Breast epithelium (tissue), 4 donors: ENCODE data around the gene NELL1. TPM values are rescaled to one million over a fixed set of nuclear protein-coding genes. Genes with fewer than 3 reads are reported as not detected.

ENCODE experiments used
- DNase-seq, 2 donors: peaks; one replicate each; pipeline ENCODE4 v3.0.0-alpha.2; 2019; ENCODE audit warnings: low spot score in 2 of 2
- H3K27ac ChIP-seq, 2 donors: fragments of 200-600 bp; sonication (generic) in 1 of 2; one replicate each; pipeline ENCODE4 v1.5.1; 2016 to 2019; ENCODE audit warnings: mild to moderate bottlenecking in 1 of 2
- H3K27me3 ChIP-seq, 2 donors: fragments of 200-600 bp; sonication (generic) in 1 of 2; one replicate each; pipeline versions ENCODE4 v1.5.1 to v1.6.0; 2017 to 2019; ENCODE audit warnings: control low read depth in 1 of 2, mild to moderate bottlenecking in 1 of 2
- H3K36me3 ChIP-seq: fragments of 200-600 bp; one replicate; pipeline ENCODE4 v1.5.1; 2019
- H3K4me1 ChIP-seq, 2 donors: fragments of 200-600 bp; sonication (generic); one replicate each; pipeline ENCODE4 v1.5.1; 2016 to 2019; ENCODE audit warnings: control low read depth in 1 of 2
- H3K4me3 ChIP-seq, 3 donors: fragments of 200-600 bp; sonication (generic); 1 replicate in 2 of 3; 2 replicates in 1 of 3; pipeline ENCODE4 v1.5.1; 2016 to 2019; ENCODE audit warnings: mild to moderate bottlenecking in 3 of 3, moderate library complexity in 2 of 3
- H3K9me3 ChIP-seq, 2 donors: fragments of 200-600 bp; sonication (generic) in 1 of 2; one replicate each; pipeline ENCODE4 v1.5.1; 2016 to 2019; ENCODE audit warnings: control low read depth in 1 of 2
- CTCF ChIP-seq, 3 donors: fragments of 450-650 bp; IDR thresholded peaks; one replicate each; pipeline ENCODE4 v1.5.1; 2016 to 2017; ENCODE audit warnings: antibody characterized with exemption in 3 of 3, mild to moderate bottlenecking in 3 of 3, moderate library complexity in 3 of 3
- POLR2A ChIP-seq: fragments of 450-650 bp; IDR thresholded peaks from one replicate; pipeline ENCODE4 v1.6.1; 2016; ENCODE audit warnings: antibody characterized with exemption, mild to moderate bottlenecking, moderate library complexity
- POLR2AphosphoS5 ChIP-seq, 3 donors: sonication (generic); formaldehyde crosslinking; IDR thresholded peaks; one replicate each; pipeline ENCODE4 v1.6.1; 2017; ENCODE audit warnings: antibody characterized with exemption in 3 of 3
- intact Hi-C: fragments of 100-400 bp; cut with DNase I; formaldehyde crosslinking; loops from one replicate; pipeline ENCODE4 v1.15.1; 2023; ENCODE audit warnings: low total_unique reads
- total RNA-seq, 3 donors: library from RNA; depleted of rRNA; stranded (reverse); fragments of >200 nt; gene quantifications; one replicate each; pipeline ENCODE4 v1.1.0, GENCODE V29; 2016

NELL1 gene
- total RNA-seq, 3 donors from 2014 or later: 0.15 TPM; not detected in 2

- Histone ChIP-seq H3K27me3 (no peaks in the 10 kb centered on the region), H3K27ac (no peak overlapping the region), H3K36me3 (no peaks in the 10 kb centered on the region), H3K4me1 (no peaks in the 10 kb centered on the region), H3K4me3 (no peak overlapping the region), H3K9me3 (no peaks in the 10 kb centered on the region)
- intact Hi-C loops: no loop called here
- TF ChIP-seq CTCF (IDR thresholded peaks at IDR 0.05): no peak
- TF ChIP-seq POLR2AphosphoS5 (IDR thresholded peaks at IDR 0.05): no peak
- no peak for TF ChIP-seq POLR2A
- no peak for DNase-seq
These were observed 895.7 kb downstream of the NELL1 start for GRCh38 chr11:21564833-21565682.

- Histone ChIP-seq H3K36me3 (no peaks in the 10 kb centered on the region), H3K4me3 (no peak overlapping the region), H3K4me1 (no peaks in the 10 kb centered on the region), H3K9me3 (no peaks in the 10 kb centered on the region), H3K27me3 (no peaks in the 10 kb centered on the region), H3K27ac (no peak overlapping the region)
- intact Hi-C loops: no loop called here
- DNase-seq: no peak
- TF ChIP-seq POLR2AphosphoS5 (IDR thresholded peaks at IDR 0.05) (no peak), CTCF (IDR thresholded peaks at IDR 0.05) (no peak), POLR2A (no peak)
These were observed 897.2 kb downstream of the NELL1 start for GRCh38 chr11:21566521-21567117.

GRCh38 chr11:21567645-21568290, 898.4 kb downstream of the NELL1 start:
- H3K27ac ChIP-seq: no peak overlapping the region
- no peaks in the 10 kb centered on the region for H3K9me3 ChIP-seq
- no peak overlapping the region for H3K4me3 ChIP-seq
- H3K27me3 ChIP-seq: no peaks in the 10 kb centered on the region
- H3K4me1 ChIP-seq: no peaks in the 10 kb centered on the region
- no peak for DNase-seq
- TF ChIP-seq CTCF (IDR thresholded peaks at IDR 0.05): no peak
- TF ChIP-seq POLR2A: no peak
- TF ChIP-seq POLR2AphosphoS5 (IDR thresholded peaks at IDR 0.05): no peak
- H3K36me3 ChIP-seq: no peaks in the 10 kb centered on the region
- intact Hi-C loops: no loop called here

GRCh38 chr11:21572210-21572609, 902.8 kb downstream of the NELL1 start:
- DNase-seq: no peak
- no peak for TF ChIP-seq POLR2AphosphoS5 (IDR thresholded peaks at IDR 0.05)
- TF ChIP-seq POLR2A: no peak
- no peak for TF ChIP-seq CTCF (IDR thresholded peaks at IDR 0.05)
- H3K4me3 ChIP-seq: no peak overlapping the region
- H3K4me1 ChIP-seq: no peaks in the 10 kb centered on the region
- H3K27ac ChIP-seq: no peak overlapping the region
- H3K36me3 ChIP-seq: no peaks in the 10 kb centered on the region
- intact Hi-C loops: no loop called here
- H3K27me3 ChIP-seq: no peaks in the 10 kb centered on the region
- H3K9me3 ChIP-seq: no peaks in the 10 kb centered on the region

GRCh38 chr11:21582791-21583190, 913.4 kb downstream of the NELL1 start:
- no peak overlapping the region for H3K27ac ChIP-seq
- H3K36me3 ChIP-seq: no peaks in the 10 kb centered on the region
- no peaks in the 10 kb centered on the region for H3K4me1 ChIP-seq
- no peak overlapping the region for H3K4me3 ChIP-seq
- H3K27me3 ChIP-seq: no peaks in the 10 kb centered on the region
- no peaks in the 10 kb centered on the region for H3K9me3 ChIP-seq
- no peak for TF ChIP-seq POLR2A
- no peak for TF ChIP-seq CTCF (IDR thresholded peaks at IDR 0.05)
- intact Hi-C loops: no loop called here
- no peak for DNase-seq
